ENCODE data around the gene CCZ1.
"Not testable (repeated sequence)": the region's sequence is repeated elsewhere in the genome, so short reads cannot be mapped to it uniquely, and the experiment has no call there.

Gene CCZ1

GRCh38 chr7:5898480-5899224 lies at the start of gene CCZ1:
TSS of gene CCZ1 (plus strand) at chr7:5898733. CDS start at chr7:5898800, 67 bp downstream.
- peak; percentile 27 for DNase-seq

DNA sequence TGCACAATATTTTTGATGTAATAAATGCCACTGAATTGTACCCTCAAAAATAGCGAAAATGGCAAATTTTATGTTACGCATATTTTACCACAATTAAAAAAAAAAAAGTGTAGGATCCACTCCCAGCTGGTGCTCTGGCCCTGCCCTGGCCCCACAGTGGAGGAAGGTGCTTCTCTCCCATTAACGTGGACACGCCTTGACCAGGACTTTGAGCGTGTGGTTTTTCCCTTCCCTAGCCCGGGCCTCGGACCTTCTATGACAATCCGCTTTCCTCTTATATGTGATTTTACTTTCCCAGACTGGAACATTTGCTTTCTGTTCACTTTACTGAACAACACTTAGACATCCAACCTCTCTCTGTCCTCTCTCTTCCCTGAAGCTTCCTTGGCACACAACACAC lies 47.6 kb upstream of the CCZ1 start:
- no peak for DNase-seq

GRCh38 chr7:5854738-5855137 lies 43.8 kb upstream of the CCZ1 start:
- no peak for DNase-seq

GRCh38 chr7:5857041-5857575 lies 41.4 kb upstream of the CCZ1 start:
- not testable (repeated sequence) for DNase-seq

- not testable (repeated sequence) for DNase-seq
These were observed 40.0 kb upstream of the CCZ1 start for GRCh38 chr7:5858494-5858893.

- not testable (repeated sequence) for DNase-seq
These were observed 37.3 kb upstream of the CCZ1 start for GRCh38 chr7:5861281-5861680.

- not testable (repeated sequence) for DNase-seq
These were observed 35.7 kb upstream of the CCZ1 start for GRCh38 chr7:5862753-5863366.

DNA sequence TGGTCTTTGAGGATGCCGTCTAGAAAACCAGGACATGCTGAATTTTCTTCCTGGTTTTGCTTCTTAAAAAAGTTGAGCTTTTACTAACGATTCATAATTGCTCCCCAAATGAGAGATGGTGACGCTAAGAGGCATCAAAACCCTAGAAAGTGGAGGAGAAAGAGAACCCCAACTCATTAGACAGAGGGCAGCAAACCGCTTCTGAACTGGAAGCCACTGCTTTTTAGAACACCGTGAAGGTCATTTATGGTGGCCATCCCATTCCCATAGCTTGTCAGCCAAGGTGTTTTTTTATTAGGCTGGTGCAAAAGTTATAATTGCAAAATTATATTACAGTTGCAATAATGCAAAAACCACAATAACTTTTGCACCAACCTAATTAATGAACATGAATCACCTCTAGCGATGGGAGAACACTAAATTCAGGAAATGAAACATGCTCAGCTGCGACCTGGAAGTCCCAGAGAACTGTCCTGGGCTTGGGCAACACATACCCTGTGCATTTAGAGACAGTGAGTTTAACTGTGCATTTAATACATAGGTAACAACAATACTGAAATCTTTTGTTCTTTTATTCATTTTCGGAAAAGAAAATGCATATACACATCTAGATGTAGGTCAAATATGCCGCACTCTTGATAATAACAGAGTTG lies 33.1 kb upstream of the CCZ1 start:
- DNase-seq: not testable (repeated sequence)

- no peak for DNase-seq
These were observed 31.5 kb upstream of the CCZ1 start for GRCh38 chr7:5867060-5867459.

GRCh38 chr7:5868928-5869341 lies 29.6 kb upstream of the CCZ1 start:
- not testable (repeated sequence) for DNase-seq

GRCh38 chr7:5869691-5870090 lies 28.8 kb upstream of the CCZ1 start:
- no peak for DNase-seq

- DNase-seq: no peak
These were observed 28.2 kb upstream of the CCZ1 start for GRCh38 chr7:5870311-5870710.

DNA sequence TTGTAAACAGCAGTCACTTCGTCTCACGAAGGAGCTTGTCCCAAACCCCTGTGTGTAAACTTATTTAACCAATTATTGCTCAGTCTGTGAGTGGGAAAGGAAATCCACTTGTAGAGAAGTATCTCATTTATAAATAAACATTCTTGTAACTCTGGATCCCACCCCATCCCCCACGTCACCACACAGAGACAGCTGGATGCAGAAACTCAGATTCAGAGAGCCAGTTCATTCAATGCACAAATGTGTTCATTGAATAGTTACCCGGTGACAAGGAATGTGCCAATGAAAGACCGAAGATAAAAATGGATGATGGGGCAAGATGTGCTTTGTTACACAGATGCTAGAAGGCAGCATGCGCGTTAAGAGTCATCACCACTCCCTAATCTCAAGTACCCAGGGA lies 26.2 kb upstream of the CCZ1 start:
- DNase-seq: no peak

DNA sequence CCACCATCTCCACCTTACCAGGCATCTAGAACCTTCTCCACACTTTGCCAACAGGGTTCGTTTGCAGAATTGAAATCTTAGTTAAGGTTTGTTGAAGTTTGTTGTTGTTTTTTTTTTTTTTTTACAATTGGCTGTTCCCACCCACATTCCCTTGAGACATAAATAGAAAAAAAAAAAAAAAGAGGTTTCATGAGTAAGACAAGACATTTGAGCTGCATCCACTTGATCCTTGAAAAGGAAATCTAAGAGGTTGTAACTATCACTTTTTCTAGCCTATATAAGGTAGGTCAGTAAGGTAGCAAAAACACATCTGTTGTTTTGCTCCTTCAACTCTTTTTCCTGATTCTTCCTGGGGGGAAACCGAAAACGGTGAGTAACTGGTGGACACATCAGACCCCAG lies 18.9 kb upstream of the CCZ1 start:
- DNase-seq: not testable (repeated sequence)

- DNase-seq: not testable (repeated sequence)
These were observed 18.4 kb upstream of the CCZ1 start for GRCh38 chr7:5880106-5880505.

DNA sequence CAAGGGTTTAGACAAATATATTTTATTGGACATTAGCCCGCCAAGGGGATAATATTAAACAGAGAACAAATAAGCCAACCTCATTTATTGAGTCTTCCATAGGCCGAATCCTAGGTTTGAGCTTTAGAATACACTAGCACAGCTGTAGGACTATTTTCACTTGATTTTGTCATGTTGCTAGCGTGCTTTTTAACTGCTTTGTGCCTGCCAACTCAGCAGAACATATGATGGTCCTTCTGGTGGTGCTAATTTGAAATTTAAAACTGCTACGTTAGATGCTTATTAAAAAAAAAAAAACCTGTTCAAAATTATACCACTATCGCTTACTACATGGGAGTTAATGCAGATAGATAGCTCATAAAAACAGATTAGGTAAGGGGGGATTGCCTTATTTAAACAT lies 14.1 kb upstream of the CCZ1 start:
- not testable (repeated sequence) for DNase-seq

- not testable (repeated sequence) for DNase-seq
These were observed 10.5 kb upstream of the CCZ1 start for GRCh38 chr7:5888021-5888420.

DNA sequence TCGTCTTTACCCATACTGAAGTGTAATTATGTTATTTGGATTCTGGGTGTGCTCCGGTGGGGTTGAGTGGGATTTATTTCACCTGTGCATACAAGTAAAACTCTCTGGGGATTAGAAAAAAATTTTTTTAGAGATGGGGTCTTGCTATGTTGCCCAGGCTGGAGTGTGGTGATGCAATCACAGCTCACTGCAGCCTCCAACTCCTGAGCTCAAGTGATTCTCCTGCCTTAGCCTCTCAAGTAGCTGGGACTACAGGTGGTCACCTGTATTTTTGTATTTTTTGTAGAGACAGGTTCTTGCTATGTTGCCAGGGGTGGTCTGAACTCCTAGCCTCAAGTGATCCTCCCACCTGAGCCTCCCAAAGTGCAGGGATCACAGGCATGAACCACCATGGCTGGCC lies 8.3 kb upstream of the CCZ1 start:
- not testable (repeated sequence) for DNase-seq

GRCh38 chr7:5892498-5892897 lies 6.0 kb upstream of the CCZ1 start:
- DNase-seq: no peak

DNA sequence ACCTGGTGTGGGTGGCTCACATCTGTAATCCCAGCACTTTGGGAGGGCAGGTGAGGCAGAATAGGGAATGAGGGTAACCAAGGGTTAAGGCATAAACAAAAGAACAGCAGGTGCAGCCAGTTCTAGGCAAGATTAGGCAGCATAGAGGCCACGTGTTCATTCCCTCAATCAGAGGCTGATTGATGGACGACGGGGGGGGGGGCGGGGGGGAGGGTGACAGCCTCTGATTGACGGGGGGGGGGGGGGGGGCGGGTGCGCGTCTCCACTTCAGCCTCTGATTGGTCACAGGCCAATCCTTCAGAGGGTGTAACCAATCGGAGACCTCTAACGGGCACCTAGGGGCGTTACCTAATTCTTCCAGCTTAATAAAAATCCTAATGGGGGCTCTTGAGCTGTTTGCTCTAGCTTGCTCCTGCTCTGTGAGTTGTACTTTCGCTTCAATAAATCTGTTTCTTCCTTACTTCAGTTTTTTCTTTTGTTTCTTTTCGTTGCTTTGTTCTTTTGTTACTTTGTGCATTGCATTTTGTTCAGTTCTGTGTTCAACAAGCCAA lies 1.1 kb upstream of the CCZ1 start:
- not testable (repeated sequence) for DNase-seq

DNA sequence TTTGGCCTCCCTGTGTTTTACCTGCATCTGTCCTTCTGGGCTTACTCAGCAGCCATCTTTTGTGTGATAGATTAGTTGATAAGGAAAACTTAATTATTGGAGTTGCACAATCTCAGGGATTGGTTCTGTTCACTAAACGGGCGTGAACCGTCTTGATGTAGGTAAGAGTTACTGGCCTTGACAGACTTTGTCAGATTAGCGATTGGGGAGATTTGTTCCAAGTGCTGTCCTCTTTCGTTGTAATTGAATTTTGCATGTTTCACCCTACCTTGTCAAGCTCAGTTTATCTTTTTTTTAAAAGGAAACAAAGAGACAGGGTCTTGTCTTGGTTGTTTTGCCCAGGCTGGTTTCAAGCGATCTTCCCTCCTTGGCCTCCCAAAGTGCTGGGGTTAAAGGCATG lies 4.5 kb downstream of the CCZ1 start:
- not testable (repeated sequence) for DNase-seq

DNA sequence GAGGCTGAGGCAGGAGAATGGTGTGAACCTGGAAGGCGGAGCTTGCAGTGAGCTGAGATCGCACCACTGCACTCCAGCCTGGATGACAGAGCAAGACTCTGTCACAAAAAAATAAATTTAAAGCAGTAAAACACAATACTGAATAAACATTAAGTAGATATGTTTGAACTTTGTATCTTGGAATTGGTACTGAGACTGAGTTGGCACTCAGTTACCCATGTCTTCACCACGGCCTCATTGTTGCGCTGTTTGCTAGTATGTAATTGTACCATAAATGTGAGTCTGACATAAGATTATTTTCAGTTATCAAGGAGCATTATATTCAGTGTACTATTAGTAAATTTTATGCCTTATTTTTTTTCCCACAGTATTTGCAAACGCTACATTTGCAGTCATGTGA lies 6.2 kb downstream of the CCZ1 start:
- DNase-seq: not testable (repeated sequence)

DNA sequence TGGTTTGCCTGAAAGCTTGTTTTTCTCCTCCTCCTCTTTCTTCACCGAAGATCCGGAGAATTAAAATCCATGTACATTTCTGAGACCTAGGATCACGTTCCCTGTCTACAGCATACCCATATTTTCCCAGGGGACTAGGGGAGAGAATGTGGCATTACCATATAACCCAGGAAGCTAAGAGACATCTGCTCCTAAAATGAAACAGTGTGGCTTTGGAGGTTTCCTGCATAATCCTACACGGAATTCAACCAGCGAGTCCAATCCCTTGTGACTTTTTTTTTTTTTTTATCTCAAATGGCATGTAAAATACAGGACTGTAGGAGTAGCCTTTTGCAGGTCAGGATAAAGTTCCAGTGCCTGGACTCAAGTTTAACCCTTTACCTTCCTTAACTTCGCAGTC lies 10.3 kb downstream of the CCZ1 start:
- not testable (repeated sequence) for DNase-seq

Measured in T1000 (cell line).